HG02642 (cell line): ENCODE measurements around the gene ADTRP.

Experiments used
- ATAC-seq: cut with Tn5 transposase; IDR thresholded peaks from one replicate; pipeline ENCODE4 v1.9.1; 2021; ENCODE audit warnings: mild to moderate bottlenecking; ENCODE audit not compliant: unreplicated experiment, poor library complexity

ADTRP gene

DNA sequence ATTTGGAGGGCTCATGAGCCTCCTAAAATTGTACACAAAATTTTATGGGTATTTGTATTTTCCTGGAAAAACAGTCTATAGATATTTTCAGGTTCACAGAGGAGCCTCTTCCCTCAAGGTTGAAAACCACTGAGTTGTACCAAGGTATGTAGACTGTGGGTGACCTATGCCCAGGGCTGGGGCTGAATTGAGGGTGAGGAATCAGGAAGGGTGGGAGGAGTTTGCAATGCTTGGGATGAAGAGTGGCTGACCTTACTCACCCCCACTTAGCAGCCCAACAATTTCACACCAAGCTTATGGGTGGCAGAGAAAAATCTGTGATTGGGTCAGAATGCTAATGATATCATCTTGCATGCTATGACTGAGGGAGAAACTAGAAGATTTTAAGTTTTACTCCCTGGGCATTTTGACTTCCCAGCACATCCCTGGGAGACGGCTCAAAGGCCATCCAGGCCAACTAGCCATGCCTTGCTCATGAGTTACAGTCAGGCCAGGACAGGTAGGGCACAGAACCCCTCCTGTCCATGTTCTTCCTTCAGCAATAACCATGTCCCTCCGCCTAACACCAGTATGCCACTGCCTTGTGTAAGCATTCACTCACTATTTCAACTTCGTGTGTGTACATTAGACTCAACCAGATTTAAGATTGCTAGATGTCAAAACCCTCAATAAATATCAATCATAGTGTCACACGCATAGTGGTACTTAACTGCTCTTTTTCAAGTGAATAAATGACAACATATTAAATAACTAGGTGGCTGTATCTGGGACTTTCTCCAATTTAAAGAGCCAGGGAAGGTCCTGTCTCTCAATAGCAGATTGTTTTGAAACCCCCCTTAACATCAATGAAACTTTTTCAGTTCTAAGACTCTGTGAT, 16.6 kb downstream of the ADTRP start:
- ATAC-seq, result no peak

DNA sequence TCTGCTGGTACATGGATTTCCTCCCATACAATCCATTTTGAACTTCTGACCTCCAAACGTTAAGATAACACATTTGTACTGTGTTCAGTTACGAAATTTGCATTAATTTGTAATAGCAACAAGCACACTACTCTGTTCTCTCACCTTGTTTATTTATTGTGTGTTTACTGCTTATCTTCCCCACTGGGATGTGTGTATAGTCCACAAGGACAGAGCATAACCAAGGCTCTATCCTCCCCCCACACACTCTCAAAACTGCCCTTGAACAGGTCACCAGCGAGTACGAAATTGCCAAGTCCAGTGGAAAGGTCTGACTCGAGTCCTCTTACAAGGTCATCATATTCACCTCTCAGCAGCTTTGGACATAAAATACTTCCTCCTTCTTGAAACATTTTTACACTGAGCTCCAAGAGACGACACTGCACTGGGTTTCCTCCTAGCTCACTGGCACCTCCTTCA, 18.6 kb downstream of the ADTRP start:
- no peak for ATAC-seq

DNA sequence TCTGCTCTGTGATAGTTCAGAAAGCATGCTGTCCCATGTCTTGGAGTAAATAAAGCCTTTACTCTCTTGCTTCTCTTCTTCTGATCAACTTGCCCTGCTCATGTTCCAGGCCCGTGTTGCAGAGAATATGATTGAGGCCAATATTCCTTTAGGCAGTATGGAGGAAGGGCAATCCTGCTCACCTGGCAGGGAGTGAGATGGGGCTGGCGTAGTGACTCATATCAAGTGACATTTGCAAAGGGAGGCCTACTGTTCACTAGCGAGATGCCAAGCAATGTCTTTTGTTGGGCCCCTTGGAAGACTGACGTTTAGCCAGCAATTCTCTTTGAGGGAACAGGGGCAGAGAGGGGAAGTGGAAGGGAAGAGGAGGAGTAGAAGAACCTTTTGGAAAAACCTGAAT, 19.7 kb downstream of the ADTRP start:
- ATAC-seq, result no peak

DNA sequence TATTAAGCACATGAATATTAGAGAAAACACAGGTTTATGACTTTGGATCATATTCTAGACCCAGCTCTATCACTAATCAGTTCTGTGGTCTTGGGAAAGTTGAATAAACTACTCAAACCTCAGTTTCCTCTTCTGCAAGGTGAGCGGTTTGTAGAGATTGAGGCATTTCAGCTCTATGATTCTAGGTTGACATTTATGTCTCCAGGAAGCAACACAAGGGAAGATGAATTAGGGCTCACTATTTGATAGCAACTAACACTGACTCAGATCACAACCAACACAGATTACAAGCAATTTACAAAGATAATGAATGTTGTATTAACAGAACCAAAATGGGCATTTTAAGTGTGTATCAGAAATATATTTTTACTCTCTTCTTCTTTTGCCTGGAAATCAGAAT, 21.9 kb downstream of the ADTRP start:
- no peak for ATAC-seq

DNA sequence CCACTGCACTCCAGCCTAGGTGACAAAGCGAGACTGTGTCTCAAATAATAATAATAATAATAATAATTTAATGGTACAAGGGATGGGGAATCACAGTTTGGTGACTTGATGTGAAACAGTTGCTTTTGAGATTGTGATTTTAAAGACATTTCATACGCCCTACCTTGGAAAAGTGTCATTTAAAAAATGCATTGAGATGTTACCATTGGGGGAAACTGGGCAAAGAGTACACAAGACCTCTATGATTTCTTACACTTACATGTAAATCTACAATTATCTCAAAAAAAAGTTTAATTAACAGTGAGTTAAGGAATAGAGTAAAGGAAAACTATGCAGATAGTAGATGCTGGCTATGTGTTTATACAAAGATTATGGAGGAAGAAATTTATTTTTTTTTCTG, 22.3 kb downstream of the ADTRP start:
- ATAC-seq, result no peak

DNA sequence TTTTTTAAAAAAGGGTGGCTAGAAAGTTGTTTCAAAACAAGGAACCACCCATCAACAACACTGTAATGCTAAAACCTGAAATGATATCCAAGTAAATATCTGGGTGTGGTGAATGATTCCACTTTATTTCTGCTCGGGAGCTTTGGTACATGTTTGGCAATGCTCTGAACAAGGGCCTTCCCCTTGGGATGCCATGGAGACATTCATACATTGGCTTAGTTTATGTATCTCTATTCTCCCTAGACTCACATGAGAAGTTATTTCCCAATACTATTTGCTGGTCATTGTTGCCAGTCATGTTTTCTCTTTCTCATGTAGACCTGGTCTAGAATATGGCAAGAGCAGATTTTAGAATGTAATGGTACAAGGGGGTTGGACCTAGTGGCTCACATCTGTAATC, 22.9 kb downstream of the ADTRP start:
- ATAC-seq, result no peak

DNA sequence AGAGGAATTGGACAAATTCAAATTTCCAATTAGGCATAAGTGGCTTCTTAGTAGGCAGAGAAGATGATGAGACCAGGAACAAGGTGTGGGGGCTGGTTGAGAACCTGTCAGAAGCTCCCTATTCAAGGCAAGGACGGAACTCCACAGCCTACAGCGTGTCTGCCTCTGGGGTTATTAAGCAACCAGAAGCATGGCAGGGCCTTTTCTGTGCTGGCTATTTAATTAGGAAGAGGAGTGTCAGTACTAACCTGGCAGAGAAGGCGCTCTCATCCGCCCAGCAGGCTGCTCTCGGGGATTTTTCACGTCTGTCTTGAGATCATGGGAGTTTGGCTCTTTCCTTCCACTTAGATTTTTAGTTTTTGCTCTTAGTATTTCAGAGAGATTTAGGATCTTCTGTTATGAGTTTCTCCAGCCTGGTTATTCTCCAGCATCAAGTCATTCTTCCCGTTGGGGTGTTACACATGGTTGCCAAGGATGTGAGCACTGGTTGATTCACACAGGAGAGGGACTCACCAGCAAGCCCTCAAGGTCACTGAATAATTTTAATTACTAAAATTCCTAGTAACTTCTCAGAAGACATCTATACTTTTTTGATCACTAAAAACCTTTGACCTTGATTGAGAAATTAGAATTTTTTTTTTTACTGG, 23.9 kb downstream of the ADTRP start:
- no peak for ATAC-seq

DNA sequence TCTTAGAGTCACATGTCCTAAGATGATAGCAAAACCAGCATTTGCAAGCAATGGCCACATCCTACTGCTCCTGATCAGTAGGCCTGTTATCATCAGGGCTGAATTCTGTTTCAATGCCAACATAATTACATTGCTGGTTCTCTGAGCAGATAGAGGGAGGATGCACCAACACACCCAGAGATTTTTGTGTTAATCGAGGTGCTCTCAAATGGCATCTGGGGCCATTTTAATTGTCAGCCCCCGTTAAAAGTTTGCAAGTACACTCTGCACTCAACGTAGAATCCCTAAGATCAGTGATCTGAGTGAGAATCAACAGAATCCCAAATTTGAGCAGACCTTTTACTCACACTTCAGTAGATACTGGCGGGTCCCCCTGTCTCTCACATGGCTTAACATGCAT, 24.8 kb downstream of the ADTRP start:
- ATAC-seq, result no peak

DNA sequence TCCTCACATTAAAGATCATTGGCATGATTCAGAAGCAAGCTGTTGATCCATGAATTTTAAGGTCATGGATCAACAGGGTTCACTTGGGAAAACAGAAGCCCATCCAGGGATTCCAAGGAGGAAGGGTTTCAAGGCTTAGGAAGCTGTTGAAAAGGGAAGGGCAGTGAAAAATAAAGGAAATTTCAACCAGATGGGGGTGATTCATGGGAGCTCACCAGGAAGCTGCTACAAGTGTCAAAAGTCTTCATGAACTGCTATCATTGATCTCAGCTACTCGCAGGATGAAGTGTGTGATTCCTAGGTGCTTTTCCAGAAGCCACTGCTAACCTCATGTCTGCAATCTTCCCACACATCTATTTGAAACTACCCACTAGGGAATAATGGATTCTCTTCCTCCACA, 26.2 kb downstream of the ADTRP start:
- no peak for ATAC-seq

DNA sequence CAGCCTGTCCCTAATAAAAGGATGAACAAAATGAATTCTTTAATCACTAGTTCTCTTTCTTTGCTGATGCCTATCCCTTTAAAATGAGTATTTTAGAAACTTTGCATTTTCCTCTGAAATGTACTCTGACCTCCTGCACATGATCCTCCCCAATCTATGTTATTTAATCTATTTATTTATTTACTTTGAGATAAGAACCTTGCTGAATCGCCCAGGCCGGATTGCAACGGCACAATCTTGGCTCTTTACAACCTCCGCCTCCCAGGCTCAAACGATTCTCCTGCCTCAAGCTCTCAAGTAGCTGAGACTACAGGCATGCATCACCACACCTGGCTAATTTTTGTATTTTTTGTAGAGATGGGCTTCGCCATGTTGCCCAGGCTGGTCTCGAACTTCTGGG, 27.9 kb downstream of the ADTRP start:
- no peak for ATAC-seq

DNA sequence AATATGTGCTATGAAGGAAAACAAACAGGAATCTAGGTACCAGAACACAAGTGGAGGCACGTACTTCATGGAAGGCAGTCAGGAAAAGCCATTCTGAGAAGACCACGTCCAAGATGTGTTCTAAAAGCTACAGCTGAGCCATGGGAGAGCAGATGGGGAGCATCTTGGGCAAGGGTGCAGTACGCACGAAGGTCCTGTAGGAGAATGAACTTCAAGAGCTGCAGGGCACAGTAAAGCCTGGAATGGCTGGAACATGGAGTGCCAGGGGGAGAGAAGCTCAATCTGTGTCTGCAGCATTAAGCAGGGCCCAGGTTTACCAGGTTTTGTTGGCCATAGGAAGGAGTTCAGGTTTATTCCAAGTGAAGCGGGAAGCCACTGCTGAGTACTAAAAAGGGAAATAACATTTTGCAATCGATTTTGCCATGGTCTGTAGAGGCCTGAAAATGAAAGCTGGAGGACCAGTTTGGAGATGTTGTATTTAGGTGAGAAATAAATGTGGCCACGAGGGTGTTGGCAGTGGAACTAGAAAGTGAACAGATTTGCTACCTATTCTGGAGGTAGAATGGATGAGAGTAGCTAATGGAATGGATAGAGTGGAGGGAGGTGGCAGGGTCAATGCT, 29.9 kb downstream of the ADTRP start:
- no peak for ATAC-seq

DNA sequence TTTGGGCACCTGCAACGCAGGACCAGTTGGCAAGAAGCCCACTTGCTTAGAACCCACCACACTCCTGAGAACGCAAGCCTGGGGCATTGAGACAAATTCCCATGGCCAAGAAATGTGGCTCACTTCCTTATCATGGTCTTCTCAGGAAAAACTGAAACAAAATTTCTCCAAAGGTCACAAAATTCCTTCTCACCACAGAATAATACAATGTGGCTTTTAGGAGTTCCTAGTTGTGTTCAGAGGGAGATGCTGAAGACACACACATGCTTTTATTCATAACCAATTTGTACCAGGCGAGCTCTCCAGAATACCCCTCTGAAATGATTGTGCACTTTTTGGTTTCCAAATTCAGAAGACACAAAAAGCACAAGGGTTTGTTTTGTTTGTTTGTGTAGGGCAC, 31.6 kb downstream of the ADTRP start:
- no peak for ATAC-seq

DNA sequence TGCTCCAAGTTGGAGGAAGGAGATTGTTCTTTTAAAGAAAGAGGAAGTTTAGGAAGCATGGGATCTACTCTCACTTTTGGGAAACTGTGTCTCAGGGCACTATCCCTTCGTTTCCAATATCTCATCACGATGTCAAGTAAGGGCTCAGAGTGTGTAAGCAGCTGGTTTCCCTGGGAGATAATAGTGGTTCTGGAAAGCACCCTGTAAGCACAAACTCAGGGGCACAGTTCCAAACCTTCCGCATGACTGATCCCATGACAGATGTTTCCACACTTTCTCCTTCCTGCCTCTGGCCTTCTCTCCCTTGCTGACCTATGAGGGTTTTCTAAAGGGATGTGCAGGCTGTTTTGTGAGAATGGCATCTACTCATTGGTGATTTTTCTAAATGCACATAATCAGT, 33.9 kb downstream of the ADTRP start:
- no peak for ATAC-seq

DNA sequence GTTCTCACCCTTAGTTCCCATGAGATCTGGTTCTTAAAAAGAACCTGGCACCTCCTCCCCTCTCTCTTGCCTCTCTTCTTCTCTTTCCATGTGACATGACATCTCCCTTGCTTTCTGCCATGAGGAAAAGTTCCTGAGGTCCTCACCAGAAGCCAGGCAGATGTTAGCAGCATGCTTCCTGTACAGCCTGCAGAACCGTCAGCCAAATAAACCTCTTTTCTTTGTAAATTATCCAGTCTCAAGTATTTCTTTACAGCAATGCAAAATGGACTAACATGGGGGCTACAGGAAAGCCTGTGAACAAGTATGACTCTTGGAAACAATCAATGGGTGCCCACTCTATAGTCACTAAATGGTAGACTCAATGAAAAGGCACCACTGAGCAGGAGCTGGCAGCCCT, 34.5 kb downstream of the ADTRP start:
- no peak for ATAC-seq

DNA sequence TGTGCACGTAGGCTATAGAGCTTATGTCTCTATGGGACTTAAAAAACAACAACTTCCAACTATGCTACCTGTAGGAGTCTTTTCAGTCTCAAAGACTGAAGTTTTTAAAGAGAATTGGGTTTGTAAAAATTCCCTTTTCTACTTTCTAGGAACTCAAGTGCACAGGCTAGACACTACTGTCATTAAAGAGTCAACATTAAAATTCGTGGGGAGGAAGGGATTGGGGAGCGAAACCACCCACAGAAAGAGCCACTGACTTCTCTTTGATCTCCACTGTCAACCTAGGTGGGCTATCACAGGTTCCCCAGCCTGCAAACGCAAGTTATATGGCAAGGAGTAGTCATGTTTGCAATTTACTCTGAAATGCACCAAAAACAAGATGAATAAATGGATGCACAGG, 37.7 kb downstream of the ADTRP start:
- ATAC-seq, result no peak

DNA sequence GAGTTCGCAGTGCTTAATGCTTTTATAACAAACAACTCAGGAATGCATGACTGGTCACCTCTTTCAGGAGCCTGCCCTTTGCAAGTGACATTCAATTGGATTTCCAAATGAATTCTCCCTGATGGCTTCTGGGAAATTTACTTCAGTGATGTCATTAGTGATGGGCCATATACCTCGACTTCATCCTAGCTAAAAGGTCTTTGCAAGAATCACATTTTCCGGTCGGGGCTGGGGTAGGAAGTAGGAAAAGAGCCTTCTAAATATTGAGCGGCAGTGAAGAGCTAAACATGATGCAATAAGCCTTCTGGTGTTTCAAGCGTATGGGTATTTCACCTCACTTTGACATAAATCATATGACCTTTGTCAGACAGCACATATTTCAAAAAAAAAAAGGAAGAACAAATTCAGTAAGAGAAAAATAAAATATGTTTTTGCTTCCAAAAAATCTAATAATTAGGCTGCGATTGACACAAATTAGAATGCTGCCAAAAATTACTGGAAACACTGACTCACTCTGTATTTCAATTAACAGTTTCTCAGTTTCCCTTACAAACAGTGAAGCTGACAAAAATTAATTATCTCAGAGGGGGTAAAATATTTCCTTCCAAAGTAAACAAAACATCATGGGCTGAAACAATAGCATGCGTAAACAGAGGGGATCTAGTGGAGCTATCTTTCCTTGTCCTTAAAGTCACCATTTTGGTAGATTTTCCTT, 39.8 kb downstream of the ADTRP start:
- ATAC-seq, result no peak

DNA sequence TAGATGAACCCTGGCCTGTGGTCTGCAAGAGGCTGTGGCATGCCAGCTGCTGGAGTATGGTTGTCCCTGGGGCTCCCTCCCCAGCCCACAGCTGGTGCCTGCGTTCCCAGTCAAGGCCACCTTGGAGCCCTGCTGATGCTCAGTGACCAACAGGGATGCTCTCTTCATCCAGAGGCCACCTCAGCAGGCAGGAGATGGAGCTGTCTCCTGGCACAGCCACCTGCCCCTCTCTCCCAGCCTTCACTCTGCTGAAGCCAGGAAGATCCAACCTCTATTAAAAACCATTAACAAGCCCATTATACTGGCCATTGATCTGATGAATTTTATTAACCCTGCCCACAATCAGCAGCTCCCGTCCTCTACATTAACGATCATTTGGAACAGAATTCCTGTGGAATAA, 40.4 kb downstream of the ADTRP start:
- ATAC-seq, result no peak

DNA sequence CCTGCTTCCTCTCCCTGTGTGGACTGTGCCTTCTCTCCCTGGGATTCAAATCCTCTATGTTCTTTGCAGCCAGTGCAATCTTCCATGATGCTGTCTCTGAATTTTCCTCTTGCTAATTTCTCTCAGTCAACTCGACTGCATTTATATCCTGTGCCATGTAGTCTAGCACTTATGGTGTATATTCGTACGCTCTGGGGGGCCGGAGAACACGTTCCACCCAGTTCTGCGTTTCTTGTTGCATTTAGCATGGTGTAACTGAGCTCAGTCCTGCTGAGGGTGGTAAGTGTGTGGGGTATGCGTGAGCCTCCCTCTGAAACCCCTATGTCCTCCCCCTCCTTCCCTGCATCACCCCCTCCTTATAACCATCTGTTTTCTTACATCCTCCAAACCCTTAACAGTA, 42.0 kb downstream of the ADTRP start:
- no peak for ATAC-seq

DNA sequence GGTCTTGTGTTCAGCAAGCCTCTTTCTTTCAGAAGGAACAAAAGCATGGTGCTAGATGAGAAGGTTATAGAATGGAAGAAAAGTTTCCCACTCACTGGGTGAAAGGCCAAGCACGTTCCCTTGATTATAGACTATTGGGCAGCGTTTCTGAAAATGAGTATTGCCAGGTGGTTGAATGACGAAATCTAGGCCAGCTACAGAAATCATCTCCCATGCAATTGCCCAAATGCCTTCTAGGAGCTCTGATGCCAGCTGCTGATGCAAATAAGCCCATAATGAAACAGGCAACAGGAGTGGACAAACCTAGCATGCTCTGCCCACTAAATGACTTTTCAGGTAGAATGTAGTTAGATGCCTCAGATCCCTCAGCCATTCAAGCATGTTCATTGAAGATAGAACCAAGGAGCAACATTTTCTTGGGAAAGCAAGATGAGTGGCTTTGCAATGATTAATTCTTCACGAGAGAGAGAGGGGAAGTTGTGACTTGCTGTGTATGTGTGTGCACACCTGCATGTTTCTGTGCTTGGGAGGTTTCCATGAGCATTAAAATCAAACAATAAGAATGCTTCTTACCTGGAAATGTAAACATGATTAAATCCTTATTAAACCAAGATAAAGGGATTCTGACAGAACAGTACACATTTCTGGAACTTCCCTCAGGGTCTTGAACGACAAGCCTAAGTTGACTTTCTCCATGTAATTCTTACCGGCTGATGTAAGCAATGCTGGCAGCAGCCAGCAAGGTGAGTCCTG, 43.6 kb downstream of the ADTRP start:
- ATAC-seq, result no peak

DNA sequence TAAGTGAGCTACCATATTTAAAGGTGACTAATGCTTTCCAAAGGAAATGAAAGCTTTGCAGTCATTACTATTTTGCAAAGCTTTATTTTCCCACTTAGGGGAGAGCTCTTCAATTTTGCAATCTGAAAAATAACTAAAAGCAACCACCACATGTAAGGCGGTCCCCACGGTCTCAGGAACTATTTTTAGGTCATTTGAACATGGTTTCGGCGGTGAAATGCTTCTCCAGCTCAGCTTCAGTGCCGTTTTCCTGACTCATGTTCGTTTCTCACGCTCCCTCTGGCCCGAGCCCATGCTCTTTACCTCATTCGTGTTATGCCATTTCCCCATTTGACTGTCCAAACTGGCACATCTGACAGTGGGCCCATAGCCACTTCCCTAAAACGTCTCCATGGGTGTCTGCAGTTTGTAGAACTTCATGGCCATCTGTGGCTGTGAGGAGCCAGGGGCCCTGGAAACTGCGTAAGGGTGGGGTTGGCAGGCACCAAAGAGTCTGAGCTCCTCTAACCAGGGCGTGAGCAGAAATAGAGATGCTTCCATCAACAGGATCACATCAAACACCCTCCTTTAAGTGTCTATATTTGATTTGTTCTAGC, 46.5 kb downstream of the ADTRP start:
- peak; percentile 72 for ATAC-seq
